Femur (tissue), 1 donor: ENCODE data around the gene WDFY3.

Experiments
- DNase-seq: peaks from one replicate; pipeline ENCODE4 v3.0.0-alpha.2; 2017

The WDFY3 gene

DNA sequence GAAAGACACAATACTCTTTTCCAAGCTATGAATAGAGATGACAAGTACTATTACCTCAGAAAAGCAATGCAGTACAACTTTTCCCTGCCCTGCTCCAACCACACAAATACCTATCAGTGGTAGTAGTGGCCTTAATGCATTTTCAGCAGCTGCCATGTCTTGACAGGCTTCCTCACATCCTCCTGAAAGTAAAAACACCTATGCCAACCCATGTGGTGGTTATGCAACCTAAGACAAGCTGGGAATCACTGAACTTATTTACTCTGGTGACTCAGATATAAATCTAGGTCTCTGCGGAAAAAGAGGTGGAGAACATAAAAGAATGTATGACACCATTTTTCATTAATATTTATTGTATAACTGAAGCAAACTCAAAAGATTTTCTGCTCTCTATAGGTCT lies 14.5 kb downstream of the WDFY3 start:
- no peak for DNase-seq

DNA sequence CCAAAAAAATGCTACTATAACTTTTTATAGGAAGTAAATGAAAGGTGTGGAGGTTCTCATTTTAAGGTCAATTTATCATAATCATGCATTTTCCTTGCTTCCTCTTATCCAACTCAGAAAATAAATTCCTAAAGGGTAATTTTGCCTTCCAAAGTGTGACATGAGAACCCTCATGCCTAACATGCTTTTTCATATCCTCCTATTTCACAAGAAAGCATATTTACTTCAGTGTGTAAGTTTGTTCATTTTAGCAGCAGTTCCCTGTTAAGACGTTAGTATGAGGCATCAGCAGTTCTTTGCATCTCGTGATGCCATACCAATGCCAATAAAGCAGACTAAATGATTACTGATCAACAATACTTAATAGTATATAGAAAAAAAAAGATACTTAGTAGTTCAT lies 18.4 kb downstream of the WDFY3 start:
- no peak for DNase-seq

DNA sequence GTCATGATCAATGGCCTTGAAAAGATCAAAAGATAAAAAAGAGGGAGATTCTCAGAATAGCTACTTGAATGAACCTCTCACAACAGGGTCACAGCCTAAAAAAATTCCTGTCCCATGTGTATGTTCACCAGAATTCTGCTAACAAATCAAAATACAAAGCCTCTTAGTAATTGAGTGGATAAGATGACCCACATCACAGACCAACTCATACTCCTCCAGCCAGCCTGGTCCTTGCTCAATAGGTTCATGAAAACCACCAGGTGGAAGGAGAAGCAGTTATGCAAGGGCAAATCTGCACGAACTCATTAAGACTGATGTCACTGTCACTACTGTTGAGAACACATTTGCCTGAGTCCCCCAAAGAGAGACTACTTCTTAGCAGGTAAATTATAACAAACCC lies 21.5 kb downstream of the WDFY3 start:
- no peak for DNase-seq

DNA sequence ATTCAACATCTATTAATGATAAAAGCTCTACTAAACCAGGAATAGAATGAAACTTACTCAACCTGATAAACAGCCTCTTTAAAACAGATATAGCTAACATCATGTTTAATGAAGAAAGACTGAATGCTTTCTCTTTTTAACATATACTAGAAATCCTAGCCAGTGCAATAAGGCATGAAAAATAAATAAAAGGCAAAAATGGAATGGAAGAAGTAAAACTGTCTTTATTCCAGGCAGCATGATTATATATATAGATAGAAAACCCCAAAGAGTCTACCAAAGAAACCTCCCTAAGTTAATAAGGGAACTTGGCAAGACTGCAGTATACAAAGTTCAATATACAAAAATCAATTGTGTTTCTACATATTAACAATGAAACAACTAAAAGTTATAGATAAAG lies 25.5 kb downstream of the WDFY3 start:
- no peak for DNase-seq

DNA sequence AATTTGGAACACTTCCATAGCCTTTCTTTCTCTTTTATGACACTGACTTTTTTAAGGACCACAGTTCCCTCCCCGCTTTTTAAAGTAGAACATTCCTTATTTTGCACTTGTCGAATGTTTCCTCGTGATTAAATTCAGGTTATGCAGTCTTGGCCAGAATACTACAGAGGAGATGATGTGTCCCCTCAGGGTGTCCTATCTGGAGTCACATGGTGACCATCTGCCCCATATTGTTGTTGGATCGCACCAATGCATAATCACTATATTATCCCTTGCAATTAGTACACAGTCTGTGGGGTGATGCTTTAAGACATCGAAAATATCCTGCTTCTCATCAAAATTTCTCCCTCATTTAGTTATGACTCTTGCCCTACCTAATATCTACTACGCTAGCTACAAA lies 27.4 kb downstream of the WDFY3 start:
- no peak for DNase-seq

DNA sequence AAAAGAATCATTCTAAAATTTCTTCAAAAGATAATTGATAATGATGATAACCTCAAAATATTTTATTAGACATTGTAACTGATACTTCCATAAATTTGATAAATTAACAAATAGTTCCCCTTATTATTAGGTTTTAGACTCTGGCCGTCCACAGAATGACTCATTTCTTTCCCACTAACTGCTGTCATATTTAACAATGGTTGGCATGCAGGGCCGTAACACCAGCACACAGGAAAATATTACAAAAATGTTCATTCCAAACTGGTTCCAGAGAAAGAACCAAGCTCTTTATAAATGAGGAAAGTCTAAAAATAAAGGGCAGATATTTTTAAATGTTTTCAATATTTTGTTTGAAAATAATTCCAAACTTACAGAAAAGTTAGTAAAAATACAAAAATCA lies 28.2 kb downstream of the WDFY3 start:
- DNase-seq: peak; percentile 20

DNA sequence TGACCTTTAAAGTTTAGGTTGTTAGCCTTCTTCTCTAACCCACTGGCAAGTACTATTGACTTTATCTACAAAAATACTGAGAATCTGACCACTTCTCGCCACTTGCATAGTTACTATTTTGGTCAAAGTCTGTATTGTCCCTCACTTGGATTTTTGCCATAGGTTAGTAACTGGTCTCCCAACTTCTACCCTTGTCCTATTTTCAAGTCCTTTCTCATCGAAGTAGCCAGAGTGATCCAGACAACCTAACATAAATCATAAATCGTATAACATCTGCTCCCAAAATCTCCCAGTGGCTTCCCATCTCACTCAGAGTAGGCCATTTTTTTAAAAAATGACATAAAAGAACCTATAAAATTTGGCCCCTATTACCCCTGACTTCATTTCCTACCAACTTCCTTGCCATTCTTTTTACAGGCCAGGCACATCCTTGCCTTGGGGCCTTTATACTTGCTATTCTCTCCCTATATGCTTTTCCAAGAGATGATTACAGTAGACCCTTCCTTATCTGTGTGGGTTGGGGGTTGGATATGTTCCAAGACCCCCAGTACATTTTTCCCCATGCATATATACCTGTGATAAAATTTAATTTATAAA lies 29.0 kb downstream of the WDFY3 start:
- DNase-seq: no peak

DNA sequence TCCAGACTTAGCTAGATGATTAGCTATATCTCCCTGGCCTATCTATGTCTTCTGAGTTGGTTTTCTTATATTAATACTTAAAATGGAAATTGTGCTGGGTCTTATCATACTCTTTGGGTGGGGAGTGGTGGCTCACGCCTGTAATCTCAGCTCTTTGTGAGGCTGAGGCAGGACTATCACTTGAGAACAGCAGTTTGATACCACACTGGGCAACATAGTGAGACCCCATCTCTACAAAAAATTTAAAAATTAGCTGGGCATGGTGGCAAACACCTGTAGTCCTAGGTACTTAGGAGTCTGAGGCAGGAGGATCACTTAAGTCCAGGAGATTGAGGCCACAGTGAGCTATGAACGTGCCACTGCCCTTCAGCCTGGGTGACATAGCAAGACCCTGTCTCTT lies 30.4 kb downstream of the WDFY3 start:
- DNase-seq: no peak

DNA sequence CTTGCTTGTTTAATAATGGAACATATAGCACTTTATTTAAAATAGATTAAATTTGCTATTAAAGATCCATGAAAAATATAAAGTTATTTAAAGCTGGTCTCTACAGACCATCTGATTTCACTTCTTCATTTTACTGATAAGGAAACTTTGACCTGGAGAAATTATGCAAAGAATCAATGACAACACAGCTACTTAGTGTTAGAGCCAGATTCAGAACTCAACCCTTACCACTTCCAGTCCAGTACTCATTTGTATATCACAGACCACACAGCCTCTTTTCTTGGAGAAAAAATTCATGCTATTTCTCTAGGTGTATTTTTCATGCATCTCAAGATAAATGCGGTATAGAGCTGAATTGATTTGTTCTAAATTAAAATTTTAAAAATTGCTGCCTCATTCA lies 34.0 kb downstream of the WDFY3 start:
- DNase-seq: no peak

DNA sequence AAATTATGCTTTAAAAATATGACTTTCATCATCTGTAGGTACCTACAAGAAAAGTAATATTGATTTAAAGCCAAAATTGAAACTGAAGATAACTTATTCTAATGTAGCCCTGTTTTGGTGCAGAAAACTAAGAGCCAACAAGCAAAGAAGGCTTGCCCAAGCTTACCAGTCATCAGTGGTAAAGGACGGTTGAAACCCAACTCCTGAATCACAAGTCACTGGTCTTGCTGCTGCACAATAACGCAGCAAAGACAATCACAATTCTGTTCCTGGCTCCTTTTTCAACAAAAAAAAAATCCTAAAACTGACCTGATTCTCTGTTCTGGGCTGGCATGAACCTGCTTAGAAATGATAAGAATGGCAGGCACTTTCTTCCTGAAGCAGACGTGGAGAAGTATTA lies 34.5 kb downstream of the WDFY3 start:
- no peak for DNase-seq

DNA sequence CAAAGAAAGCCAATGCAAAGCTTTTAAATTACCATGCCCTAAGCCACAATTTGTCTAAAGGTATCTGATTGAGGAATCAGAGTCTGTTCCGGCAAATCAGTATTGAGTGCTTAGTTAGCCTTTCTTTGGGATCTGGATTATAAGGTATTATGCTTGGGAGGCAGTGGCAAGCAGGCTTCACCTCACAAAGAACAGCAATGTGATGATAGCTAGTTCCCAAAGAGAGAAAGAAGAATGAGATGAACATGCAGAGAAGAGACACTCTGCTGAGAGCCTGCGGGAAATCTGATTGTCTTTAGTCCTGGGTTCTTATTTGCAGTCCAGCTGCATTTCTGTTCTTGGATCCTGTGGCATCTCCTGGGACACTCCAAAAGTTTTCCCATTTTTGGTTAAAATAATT lies 35.2 kb downstream of the WDFY3 start:
- no peak for DNase-seq

DNA sequence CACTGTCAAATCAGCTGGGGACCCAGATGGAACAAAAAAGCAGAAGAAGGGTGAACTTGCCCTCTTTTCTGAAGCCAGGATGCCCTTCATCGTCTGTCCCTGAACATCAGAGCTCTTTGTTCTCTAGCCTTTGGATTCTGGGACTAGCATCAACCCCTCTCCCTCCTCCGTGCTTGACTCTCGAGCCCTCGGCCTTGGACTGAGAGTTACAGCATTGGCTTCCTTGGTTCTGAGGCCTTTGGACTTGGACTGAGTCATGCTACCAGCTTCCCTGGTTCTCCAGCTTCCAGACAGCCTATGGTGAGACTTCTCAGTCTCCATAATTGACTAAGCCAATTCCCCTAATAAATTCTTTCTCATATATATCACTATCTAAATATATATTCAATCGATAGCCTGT lies 38.4 kb downstream of the WDFY3 start:
- no peak for DNase-seq

DNA sequence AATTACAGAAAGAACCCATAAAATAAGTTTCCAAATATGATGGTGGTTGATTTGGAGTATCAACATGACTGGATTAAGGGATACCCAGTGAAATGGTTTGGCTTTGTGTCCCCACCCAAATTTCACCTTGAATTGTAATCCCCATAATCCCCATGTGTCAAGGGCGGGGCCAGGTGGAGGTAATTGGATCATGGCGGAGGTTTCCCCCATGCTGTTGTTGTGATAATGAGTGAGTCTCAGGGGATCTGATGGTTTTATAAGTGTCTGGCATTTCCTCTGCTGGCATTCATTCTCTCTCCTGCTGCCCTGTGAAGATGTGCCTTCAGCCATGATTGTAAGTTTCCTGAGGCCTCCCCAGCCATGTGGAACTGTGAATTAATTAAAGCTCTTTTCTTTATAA lies 39.1 kb downstream of the WDFY3 start:
- DNase-seq: no peak

DNA sequence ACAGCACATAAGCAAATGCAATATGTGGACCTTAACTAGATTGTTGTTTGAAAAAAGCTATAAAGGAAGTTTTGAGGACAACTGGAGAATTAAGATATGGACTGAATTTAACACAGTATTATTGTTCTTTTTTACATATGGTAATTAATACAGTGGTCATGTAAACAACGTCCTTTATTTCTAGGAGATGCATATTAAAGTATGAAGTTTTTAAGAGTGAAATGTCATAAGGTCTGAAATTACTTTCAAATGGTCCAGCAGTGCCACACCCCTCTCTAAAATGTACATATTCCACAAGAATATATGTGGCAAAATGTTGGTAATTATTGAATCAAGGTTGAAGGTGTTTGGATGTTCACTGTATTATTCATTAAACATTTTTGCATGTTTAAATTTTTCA lies 40.9 kb downstream of the WDFY3 start:
- no peak for DNase-seq

DNA sequence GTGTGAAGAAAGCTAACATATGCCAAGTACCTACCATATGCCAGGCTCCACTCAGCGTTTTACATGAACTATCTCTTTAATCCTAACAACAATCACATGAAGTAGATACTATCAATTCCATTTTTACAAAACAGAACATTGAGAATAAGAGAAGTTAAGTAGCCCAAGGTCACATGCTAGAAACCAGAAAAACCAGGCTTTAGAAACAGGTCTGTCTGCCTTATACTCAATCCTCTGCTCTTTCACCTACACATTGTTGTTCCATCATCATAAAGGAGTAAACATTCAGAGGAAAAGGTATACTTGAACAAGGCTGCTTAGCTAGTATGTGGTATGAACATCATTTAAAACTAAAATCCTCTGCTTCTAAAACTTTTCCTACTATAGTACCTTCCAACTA lies 42.1 kb downstream of the WDFY3 start:
- no peak for DNase-seq

DNA sequence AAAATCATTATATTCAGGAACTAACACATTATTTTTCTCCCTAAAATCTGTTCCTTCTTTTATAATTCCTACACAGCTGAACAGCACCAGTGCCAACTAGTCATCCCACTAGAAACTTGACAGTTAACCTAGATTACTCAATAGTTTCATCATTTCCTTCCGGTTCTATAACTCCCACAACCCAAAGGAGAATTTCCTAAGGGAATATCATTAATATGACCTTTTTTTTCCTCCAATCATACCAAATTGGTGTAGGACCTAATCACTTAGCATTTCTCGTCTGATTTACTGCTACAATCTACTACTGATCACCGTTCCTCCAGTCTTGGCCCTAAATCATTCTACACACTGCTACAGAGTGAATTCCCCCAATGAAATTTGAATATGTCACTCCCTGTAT lies 45.9 kb downstream of the WDFY3 start:
- no peak for DNase-seq

DNA sequence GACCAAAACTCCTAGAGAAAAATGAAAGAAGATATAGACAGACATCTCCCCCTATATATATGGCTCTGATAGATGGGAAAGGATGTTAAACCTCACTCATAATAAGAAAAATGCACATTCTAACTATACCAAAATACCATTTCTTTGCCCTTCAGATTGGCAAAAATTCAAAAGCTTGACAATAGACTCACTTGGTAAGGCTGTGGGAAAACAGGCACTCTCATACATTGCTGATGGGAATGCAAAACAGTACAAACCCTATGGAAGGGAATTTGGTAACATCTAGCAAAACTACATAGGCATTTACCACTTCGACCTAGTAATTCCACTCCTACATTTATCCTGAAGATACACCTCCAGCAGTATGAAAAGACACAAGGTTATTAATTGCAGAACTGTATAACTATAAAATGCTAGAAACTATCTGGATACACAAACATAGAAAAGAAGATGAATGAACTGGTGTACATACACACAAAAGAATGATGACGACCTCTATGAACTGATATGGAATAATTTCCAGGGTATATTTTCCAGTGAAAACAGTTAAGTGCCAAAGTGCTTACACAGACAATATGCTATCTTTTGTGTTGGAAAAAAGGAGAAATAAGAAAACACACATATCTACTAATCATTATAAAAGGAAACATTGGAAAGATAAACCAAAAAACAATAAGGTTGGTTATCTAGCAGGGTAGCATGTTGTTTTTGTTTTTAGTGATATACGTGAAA lies 48.5 kb downstream of the WDFY3 start:
- DNase-seq: no peak

DNA sequence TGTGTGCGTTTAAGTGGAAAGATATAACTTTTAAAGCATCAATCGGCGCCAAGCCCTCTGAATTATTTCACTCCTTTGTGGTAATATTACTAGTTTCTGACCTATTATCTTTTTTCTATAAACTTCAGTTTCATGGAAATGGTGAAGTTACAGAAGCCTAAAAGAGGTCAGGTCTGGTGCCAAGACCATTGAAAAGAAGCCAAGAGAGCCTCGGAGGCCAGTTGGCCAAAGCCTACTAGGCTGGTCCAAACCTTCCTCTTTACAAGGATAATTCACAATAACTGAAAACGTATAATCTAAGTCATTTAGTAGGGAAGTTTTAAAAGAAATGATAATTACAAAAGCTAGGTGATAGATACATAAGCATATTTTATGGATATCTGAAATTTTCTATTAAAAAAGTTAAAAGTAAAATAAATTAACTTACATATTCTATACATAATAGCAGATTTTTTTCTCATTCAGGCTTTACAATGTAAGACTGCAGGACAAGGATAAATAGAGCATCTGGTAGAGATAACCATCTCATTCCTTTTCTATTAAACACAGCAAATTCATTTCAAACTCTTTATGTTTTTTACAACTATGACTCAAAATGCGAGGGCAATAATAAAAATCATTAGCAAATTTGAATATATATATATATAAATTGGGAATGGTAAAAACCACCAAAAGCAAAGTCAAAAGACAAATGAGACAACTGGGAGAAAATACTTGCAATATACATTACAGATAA lies 49.2 kb downstream of the WDFY3 start:
- DNase-seq: no peak

DNA sequence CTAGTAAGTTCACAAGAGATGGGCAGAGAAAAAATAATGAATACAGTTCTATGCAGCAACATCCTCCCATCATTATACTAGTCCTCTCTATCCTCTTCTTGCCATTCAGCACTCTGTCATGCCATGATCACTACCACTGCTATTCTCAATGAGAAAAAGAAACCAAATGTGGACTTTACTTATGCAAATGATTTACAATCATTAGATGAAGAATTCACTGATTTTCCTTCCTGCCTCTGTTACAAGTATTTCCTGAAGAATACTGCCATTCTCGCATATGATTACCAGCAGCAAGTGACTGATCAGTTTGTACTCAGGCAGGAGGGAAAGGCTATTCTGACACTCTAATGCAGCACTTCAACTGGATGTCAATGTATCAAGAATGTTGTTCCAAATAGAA lies 50.3 kb downstream of the WDFY3 start:
- no peak for DNase-seq

DNA sequence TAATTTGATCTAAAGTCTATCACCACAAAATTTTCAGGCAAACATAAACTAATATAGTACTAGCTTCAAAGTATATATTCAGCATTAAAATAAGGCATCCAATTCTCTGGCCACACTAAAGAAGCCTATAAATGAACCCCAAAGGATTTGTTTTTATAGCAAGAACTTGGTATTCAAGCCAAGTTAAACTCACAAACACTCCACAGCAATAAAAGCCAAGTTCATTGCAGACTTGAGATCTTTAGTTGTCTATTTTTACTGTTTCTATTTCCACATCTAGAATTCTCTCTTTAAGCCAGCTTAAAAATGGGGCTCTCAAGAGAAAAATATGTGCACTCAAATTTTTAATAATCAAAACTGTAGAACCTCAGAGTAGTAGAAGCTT lies 51.1 kb downstream of the WDFY3 start:
- DNase-seq: no peak

DNA sequence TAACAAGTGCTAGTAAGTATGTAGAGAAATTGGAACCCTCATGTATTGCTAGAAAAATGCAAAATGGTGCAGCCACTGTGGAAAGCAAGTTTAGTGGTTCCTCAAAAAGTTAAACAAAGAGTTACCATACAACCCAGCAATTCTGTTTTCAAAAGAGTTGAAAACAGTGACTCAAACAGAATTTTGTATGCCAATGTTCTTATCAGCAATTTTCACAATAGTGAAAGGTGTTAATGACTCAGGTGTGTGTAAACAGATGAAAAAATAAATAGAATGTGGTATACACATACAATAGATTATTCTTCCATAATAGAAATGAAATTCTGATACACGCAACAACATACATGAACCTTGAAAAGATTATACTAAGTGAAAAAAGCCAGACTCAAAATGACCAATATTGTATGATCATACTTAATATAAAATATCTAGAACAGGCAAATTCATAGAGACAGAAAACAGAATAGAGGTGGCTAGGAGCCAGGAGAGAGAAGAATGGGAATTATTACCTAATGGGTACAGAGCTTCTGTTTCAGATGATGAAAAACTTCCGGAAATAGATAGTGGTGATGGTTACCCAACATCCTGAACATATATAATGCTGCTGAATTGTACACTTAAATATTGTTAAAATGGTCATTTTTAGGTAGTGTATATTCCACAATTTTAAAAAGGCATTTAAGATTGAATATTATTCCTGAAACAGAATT lies 51.6 kb downstream of the WDFY3 start:
- DNase-seq: no peak

DNA sequence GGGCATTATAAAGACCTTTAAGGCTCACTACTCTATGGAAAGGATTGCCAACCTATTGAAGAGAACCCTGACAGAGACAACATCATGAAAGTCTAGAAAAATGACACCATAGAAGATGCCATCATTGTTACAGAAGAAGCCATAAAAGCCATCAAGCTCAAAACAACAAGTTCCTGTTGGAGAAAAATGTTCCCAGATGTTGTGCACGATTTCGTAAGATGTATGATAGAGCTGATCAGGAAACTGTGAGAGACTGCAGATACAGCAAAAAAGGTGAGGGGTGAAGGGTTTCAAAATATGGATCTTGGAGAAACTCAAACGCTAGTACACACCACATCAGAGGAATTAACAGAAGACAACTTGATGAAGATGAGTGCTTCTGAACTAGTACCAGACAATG lies 53.3 kb downstream of the WDFY3 start:
- DNase-seq: no peak

DNA sequence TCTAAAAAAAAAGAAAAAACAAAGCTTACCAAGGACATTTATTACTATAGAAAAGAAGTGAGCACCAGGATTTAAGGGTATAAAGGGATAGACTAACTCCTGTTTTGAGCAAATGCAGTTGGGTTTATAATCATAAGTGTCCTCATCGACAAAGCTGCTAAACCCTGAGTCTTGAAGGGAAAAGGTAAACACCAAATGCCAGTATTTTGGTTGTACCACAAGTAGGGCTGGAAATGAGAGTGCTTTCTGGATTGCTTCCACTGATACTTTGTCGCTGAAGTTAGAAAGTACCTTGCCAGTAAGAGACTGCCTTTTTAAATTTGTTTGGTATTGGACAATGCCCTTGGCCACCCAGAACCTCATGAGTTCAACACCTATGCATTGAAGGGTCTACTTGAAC lies 53.7 kb downstream of the WDFY3 start:
- DNase-seq: no peak

DNA sequence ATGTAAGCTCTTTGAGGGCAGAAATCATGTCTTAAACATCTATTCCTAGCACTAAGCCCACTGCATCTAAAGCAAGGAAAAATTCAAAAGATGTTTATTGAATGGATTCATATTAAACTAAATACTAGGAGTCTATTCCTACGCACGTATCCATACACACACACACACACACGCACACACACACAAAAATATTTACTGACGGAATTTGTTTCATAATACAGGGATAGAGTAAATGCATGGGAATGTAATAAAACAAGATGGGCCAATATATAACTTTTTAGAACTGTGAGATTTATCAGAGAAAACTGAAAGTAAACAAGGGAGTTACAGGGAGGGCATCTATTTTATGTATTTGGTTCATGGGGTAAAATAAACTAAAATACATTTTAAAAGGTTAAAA lies 57.6 kb downstream of the WDFY3 start:
- DNase-seq: no peak
